ENCODE data around the gene NMUR2. TPM values are rescaled to one million over a fixed set of nuclear protein-coding genes. Genes with fewer than 3 reads are reported as not detected.

The NMUR2 gene
- total RNA-seq, 4 donors from 2014 or later = not detected

DNA sequence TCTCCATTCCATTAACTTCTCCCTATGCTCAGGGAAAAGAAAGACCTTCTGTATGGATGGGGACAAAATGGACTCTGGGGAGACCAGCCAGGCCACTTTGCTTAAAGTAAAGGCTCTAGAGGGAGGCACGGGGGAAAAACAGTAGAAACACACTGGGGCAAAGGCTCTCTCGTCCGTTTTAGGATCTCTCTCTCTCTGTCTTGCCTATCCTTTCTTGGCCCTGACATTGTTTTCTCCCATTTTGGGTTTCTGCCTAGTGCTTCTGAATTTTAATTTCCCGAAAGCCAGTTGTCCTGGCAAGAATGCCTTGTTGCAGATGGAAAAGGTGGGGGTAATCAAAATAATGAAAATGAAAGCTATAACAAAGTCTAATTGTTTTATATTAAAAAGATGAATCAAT, 28.2 kb downstream of the NMUR2 start:
- Histone ChIP-seq H3K9me3 (no peaks in the 10 kb centered on the region), H3K27me3 (no peaks in the 10 kb centered on the region), H3K27ac (no peak overlapping the region), H3K4me1 (no peaks in the 10 kb centered on the region), H3K36me3 (no peaks in the 10 kb centered on the region), H3K4me3 (no peak overlapping the region)
- TF ChIP-seq EP300 (IDR thresholded peaks at IDR 0.05) = no peak
- no peak for TF ChIP-seq CTCF (IDR thresholded peaks at IDR 0.05)
- no peak for TF ChIP-seq POLR2A (IDR thresholded peaks at IDR 0.05)
- DNase-seq (ENCODE audit: low spot score in 2 of 2) = no peak
- WGBS, 2 donors = 32 to 49% methylated on average over 4 of the region's 4 CpGs

DNA sequence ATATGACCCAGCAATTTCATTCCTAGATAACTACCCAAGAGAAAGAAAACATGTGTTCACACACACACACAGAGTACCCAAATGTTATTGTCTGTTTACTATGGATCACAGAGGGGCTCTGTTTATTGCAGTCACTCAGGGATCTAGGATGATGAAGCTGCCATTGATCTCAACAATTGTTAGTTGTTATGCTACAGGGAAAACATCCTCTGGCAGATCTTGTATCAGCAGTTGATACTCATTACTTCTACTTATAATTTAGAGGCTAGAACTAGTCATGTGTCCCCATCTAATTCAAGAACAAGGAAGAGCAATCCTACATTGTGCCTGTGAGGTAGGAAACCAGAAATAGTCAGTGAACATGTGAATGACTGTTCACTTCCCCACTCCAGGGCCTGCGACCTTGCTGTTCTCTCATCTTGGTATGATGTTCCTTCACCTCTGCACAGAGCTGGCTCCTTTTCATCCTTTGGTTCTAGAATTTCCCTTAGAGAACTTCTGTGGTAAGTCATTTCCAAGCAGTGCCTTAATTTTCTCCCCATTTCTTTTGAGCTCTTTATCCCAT, 30.3 kb downstream of the NMUR2 start:
- no peak for DNase-seq (ENCODE audit: low spot score in 2 of 2)
- Histone ChIP-seq H3K36me3 (no peaks in the 10 kb centered on the region), H3K4me1 (no peaks in the 10 kb centered on the region), H3K27ac (no peak overlapping the region), H3K27me3 (no peaks in the 10 kb centered on the region), H3K9me3 (no peaks in the 10 kb centered on the region), H3K4me3 (no peak overlapping the region)
- WGBS, 2 donors = 67 to 75% methylated on average over 1 of the region's 1 CpG
- TF ChIP-seq EP300 (IDR thresholded peaks at IDR 0.05) (no peak), CTCF (IDR thresholded peaks at IDR 0.05) (no peak)

GRCh38 chr5:152372875-152373274, 32.2 kb downstream of the NMUR2 start:
- H3K36me3 ChIP-seq = no peaks in the 10 kb centered on the region
- H3K27me3 ChIP-seq = no peaks in the 10 kb centered on the region
- H3K4me3 ChIP-seq = no peak overlapping the region
- H3K4me1 ChIP-seq = no peaks in the 10 kb centered on the region
- no peak overlapping the region for H3K27ac ChIP-seq
- no peak for TF ChIP-seq POLR2A (IDR thresholded peaks at IDR 0.05)
- TF ChIP-seq CTCF (IDR thresholded peaks at IDR 0.05) = no peak
- no peak for TF ChIP-seq EP300 (IDR thresholded peaks at IDR 0.05)
- no peak for DNase-seq (ENCODE audit: low spot score in 2 of 2)
- H3K9me3 ChIP-seq = no peaks in the 10 kb centered on the region
- 71 to 84% methylated on average over 1 of the region's 1 CpG for WGBS, 2 donors

DNA sequence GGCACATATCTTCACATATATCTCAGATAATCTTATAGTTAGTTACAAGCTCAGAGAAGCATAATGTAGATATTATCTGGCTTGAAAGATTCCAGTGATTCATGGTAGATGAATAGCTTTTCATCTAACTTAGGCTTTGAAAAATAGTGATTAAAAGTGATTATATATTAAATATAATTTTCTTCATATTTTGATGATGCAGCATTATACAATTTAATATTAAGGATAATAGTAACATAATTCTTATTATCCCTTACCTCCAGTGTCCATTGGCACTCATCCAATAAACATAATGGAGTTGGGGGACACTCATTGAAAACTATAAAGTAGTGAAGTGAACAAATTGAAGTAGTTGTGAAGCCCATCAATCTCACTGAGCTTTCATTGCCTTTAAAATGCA, 35.8 kb downstream of the NMUR2 start:
- Histone ChIP-seq H3K36me3 (no peaks in the 10 kb centered on the region), H3K4me3 (no peak overlapping the region), H3K4me1 (no peaks in the 10 kb centered on the region), H3K27ac (no peak overlapping the region), H3K27me3 (no peaks in the 10 kb centered on the region), H3K9me3 (no peaks in the 10 kb centered on the region)
- TF ChIP-seq POLR2A (IDR thresholded peaks at IDR 0.05) (no peak), CTCF (IDR thresholded peaks at IDR 0.05) (no peak), EP300 (IDR thresholded peaks at IDR 0.05) (no peak)
- no peak for DNase-seq (ENCODE audit: low spot score in 2 of 2)

DNA sequence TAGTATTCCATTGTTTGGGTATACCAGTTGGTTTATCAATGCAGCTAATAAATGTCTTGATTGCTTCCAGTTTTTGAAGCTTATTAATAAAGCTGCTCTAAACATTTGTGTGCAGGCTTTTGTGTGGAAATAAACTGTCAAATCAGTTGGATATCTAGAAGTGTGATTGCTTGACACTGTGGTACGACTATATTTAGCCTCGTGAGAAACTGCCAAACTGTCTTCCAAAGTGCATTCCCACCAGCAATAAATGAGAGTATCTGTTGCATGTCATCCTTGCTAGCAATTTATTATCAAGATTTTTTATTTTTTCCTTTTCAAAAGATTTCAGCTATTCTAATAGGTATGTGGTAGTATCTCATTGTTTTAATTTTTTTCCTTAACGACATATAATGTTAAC, 37.5 kb downstream of the NMUR2 start:
- WGBS, 2 donors = 82 to 84% methylated on average over 3 of the region's 3 CpGs
- DNase-seq (ENCODE audit: low spot score in 2 of 2) = no peak
- Histone ChIP-seq H3K9me3 (no peaks in the 10 kb centered on the region), H3K36me3 (no peaks in the 10 kb centered on the region), H3K4me1 (no peaks in the 10 kb centered on the region), H3K27me3 (no peaks in the 10 kb centered on the region), H3K27ac (no peak overlapping the region), H3K4me3 (no peak overlapping the region)
- TF ChIP-seq POLR2A (IDR thresholded peaks at IDR 0.05) (no peak), EP300 (IDR thresholded peaks at IDR 0.05) (no peak), CTCF (IDR thresholded peaks at IDR 0.05) (no peak)

Measured in tibial nerve (tissue), 4 donors.